H4 (cell line): ENCODE measurements around the gene PPM1H. TPM values are rescaled to one million over a fixed set of nuclear protein-coding genes. Genes with fewer than 3 reads are reported as not detected.

Source experiments
- DNase-seq: peaks from one replicate; pipeline ENCODE4 v3.0.0-alpha.2; 2015; ENCODE audit warnings: low spot score
- total RNA-seq: library from RNA; depleted of rRNA; stranded (reverse); fragments of >200 nt; shearing (Covaris generic); gene quantifications from 2 replicates; pipeline ENCODE4 v1.2.3, GENCODE V29; 2014; rRNA removed

The PPM1H gene
- total RNA-seq, 1 experiment from 2014 or later: 2.9 TPM

DNA sequence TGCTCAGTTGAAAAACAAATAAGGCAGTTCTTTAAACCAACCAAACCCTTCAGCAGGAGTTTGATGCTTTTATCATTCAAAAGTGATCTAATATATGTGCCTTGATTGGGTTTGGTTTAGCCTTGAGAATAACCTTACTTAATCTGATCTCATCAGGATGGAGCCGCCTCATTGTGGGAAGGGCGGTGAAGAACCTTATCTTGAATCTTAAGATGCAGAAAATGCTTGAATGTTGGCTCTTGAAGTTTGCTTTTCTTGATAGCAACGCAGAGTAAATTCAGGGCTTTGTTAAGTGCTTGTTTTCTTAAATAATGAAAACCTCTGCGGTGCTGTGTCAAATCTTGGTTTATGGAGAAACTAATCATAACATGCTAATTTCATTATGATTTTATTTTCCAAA lies 330.1 kb downstream of the PPM1H start:
- DNase-seq: no peak

DNA sequence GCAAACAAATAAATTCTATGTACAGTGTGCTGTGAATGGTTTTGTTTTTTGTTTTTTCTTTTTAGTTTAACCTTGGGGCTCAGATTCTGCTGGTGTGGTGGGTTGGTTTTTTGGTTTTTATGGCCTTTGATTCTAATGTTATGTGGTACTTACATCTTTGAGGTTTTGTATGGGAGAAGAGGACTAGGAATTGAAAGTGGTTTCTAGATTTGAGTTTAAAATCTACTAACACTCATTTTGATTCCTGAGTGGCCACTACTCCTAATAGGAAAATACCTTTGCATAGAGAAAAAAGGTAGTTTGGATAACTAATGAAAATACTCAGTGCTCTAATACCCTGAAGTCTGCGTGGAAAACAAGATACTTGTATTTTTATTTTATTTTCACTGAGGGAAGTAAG lies 330.6 kb downstream of the PPM1H start:
- DNase-seq: no peak

DNA sequence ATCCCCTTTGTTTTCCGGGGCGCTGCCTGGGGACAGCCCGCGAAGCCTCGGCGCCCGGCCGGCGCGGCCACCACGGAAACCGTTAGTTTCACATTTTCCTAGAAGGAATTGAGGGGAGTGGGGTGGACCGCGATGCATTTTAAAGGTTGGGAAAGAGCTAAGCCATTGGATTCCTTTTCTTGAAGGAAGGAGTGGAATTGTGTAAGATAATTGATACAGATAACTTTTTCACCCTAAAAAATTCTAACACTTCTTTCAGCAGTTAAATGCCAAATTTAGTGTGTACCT lies 331.2 kb downstream of the PPM1H start:
- no peak for DNase-seq

DNA sequence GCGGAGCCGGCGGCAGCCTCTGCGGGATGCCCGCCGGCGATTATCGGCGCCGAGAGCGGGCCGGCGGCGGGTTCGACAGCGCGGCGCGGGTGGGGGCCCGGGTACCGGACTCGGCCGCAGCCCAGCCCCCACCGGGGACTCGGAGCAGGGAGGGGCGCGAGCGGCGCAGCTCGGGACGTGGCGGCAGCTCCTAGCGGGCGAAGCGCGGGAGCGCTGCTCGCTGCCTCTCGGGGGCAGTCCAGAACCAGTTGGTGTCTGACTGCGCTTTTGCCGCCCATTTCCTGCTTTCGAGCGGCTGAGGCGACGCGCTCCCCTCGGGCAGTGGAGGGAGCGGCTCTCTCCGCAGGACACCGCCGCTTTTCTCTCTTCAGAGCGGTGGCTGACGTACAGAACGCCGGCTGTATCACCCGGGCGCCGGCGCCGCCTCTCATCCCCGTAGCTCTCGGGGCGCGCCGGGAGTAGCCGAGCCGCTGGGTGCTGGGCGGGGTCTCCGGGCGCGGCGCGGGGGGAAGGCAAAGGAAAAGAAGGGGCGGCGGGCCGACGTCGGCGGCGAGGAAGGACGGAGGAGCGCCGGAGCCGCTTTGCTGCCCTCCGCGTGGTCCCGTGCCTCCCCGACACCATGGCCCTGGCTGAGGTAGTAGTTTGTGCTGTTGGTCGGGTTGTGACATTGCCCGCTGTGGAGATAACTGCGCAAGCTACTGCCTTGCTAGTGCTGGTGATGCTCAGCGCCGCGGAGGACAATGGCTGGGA lies 331.7 kb downstream of the PPM1H start:
- peak; percentile 82 for DNase-seq

DNA sequence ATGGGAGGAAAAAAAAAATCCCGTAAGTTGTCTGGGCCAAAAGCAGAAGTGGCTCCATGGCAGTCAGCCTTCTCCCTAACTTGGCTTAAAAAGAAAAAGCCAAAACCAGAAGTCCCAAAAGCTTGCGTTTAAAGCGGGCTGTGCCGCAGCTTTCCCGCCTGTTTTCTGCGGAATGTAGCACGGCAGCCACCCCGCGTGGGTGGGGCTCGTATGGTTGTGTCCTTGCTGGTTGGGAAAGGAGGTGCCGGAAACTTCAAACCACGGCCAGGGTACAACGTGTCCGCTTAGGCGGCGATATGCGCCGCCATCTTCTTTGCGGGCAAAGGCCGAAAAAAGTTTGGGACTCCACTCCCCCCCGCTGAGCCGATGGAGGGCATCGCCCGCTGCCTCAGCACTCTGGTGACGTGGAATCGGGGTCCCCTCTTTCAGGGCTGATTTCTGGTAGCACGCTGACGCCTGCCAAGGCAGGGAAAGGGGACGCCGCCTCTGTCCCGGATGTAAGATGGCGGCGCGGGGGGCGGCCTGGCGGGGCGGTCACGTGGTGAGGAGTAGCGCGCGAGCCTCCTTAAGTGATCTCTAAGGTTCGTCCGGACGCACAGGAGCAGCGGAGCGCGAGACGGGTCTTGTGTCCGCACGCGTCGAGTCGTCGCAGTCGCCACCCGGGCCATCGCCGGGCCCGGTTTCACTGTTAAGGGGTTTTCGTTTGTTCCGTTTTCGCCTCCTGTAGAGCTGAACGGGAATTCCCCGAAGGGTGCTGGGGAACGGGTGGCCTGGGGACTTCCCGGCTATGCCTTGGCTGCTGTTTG lies 332.5 kb downstream of the PPM1H start:
- DNase-seq: peak; percentile 92

DNA sequence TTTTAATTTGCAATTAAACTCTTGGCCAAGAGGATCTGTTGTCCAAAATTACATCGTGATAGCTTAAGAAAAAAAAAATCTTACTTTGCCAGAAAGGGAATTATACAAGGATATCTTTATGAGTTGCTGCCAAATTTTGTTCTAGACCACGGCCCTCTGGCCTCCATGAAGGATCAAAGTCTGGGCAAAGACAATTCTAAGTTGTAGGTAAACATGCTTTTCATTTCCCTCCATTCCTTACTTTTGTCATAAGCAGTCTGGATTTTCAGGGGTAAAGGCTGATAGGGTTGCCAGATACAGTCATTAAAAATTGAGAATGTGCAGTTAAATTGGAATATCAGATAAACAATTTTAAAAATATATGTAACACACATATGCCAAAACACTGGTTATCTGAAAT lies 333.2 kb downstream of the PPM1H start:
- no peak for DNase-seq

DNA sequence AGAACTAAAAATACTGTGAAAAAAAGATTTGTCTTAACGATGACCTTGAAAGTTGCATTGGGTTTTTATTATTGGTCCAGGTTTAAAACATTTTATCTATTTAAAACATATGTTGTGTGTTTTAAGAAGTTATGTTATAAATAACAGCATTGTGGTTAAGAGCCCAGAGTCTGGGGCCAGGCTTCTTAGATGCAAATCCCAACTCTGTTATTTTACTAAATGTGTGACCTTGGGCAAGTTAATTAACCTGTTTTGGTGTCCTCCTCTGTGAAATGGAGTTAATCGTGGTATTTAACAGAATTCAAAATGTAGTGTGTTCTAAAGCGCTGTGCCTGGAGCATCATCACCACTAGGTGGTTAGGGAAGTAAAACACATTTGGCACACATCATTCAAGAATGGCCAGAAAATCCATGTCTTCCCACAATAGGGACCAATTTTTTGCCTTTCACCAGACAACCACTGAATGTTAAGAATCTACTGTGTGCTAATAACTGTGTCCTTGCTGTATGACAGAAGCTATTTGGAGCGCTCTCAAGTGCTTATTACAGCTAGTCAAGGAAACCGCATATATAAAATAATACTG lies 335.0 kb downstream of the PPM1H start:
- no peak for DNase-seq

DNA sequence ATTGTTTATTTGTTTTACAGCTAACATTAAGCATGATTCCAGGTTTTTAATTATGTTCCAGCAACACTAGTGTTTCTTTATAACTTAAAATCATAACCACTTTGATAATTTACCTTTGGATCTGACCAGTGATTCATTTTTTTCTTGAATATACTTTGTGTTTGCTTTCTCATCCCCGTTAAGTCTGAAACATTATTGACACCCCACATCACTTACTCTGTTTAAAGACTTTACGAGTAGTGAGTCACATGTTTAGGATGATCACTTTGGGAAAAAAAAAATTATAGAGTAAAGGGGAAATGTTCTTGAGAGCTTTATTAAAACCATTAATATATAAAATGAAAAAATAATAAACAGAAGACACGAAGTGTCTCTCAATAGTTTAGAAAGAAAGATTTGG lies 336.1 kb downstream of the PPM1H start:
- no peak for DNase-seq

DNA sequence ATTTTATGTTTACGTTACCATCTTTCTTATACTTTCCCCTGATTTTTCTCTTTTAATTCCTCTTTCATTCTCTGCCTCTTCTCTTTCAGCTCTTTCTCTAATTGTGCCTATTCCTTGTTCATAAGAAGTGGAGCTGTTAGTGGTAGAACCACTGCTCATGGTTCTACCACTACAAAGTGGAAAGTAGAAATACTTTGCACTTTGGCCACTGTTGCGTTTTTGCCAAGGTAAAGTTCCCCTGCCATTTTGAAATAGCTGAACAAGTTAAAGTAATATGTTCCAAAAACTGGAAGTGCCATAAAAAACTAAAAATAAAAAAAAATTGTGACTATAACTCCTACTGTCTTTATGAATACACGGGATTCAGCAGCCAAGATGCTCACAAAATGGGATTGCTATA lies 337.7 kb downstream of the PPM1H start:
- no peak for DNase-seq

Other genes with a start within 250 kb of the PPM1H start
- gene AVPR1A, start 216.1 kb upstream of the PPM1H start, total RNA-seq: not detected in 2 replicates